B cell (primary cell): ENCODE data around the gene PHLDB1. TPM values are rescaled to one million over a fixed set of nuclear protein-coding genes. Genes with fewer than 3 reads are reported as not detected.

Experiments used
- ATAC-seq: fragments of 200-7000 bp; cut with Tn5 transposase; one replicate; pipeline ENCODE4 v1.10.0; 2021; ENCODE audit warnings: low read depth, mild to moderate bottlenecking, moderate number of reproducible peaks, moderate library complexity
- CTCF ChIA-PET: fragments of 350-600 bp; sonication (Branson Sonifier 250); formaldehyde crosslinking; loops from one replicate; lab custom pipeline; 2021; ENCODE audit warnings: antibody characterized with exemption, inconsistent platforms; lab: Charles Lee
- POLR2A ChIA-PET: fragments of 350-600 bp; sonication (Branson Sonifier 250); formaldehyde crosslinking; loops from one replicate; lab custom pipeline; 2021; ENCODE audit warnings: antibody characterized with exemption; lab: Charles Lee
- DNase-seq: peaks from one replicate; pipeline ENCODE4 v3.0.0; 2013
- H2AFZ ChIP-seq: 2 replicates; pipeline ENCODE4 v1.6.1; 2012; ENCODE audit warnings: mild to moderate bottlenecking, low read depth, low read length; ENCODE audit not compliant: insufficient read depth, poor library complexity, severe bottlenecking
- H3K27ac ChIP-seq, 2 donors: 1 replicate in 1 of 2; 2 replicates in 1 of 2; pipeline ENCODE4 v1.5.1; 2012 to 2013; ENCODE audit warnings: low read length in 2 of 2, mild to moderate bottlenecking in 2 of 2, moderate library complexity in 1 of 2
- H3K27me3 ChIP-seq, 4 experiments: fragments of 200-600 bp in 1 of 4; sonication (generic) in 1 of 4; replicated peaks in 1 of 4; 1 replicate in 2 of 4; 2 replicates in 2 of 4; pipeline versions ENCODE4 v1.6.1 to v1.7.0; 2013 to 2016; ENCODE audit warnings: low read length in 3 of 4, mild to moderate bottlenecking in 2 of 4, mixed read lengths in 1 of 4, moderate library complexity in 1 of 4; ENCODE audit not compliant: insufficient read depth in 4 of 4, control insufficient read depth in 3 of 4; ENCODE audit errors: control extremely low read depth in 1 of 4
- H3K36me3 ChIP-seq, 2 experiments: replicated peaks in 1 of 2; 1 replicate in 1 of 2; 2 replicates in 1 of 2; pipeline versions ENCODE4 v1.6.1 to v1.7.1; 2013; ENCODE audit warnings: low read length in 1 of 2; ENCODE audit not compliant: insufficient read depth in 2 of 2, control insufficient read depth in 1 of 2; ENCODE audit errors: control extremely low read depth in 1 of 2, extremely low read depth in 1 of 2
- H3K4me1 ChIP-seq, 2 donors: fragments of 200-600 bp in 1 of 2; sonication (generic) in 1 of 2; 1 replicate in 1 of 2; 2 replicates in 1 of 2; pipeline versions ENCODE4 v1.5.1 to v1.6.1; 2013 to 2017; ENCODE audit warnings: low read length in 2 of 2; ENCODE audit not compliant: control insufficient read depth in 2 of 2, insufficient read depth in 2 of 2
- H3K4me2 ChIP-seq: replicated peaks from 2 replicates; pipeline ENCODE3; 2012; ENCODE audit warnings: mild to moderate bottlenecking, low read depth, low read length; ENCODE audit not compliant: poor library complexity, severe bottlenecking
- H3K4me3 ChIP-seq, 5 experiments: fragments of 200-600 bp in 1 of 5; sonication (generic) in 1 of 5; 1 replicate in 3 of 5; 2 replicates in 2 of 5; pipeline versions ENCODE4 v1.5.1 to v1.7.0; 2011 to 2016; ENCODE audit warnings: low read length in 4 of 5, mild to moderate bottlenecking in 4 of 5, low read depth in 2 of 5, control low read depth in 1 of 5, moderate library complexity in 1 of 5; ENCODE audit not compliant: insufficient read depth in 1 of 5; ENCODE audit errors: control extremely low read depth in 1 of 5, extremely low read depth in 1 of 5
- H3K79me2 ChIP-seq: fragments of 200-600 bp; sonication (generic); one replicate; pipeline ENCODE4 v1.6.0; 2016; ENCODE audit warnings: low read length; ENCODE audit not compliant: control insufficient read depth, insufficient read depth
- H3K9ac ChIP-seq: fragments of 200-600 bp; sonication (generic); 2 replicates; pipeline ENCODE4 v1.6.1; 2017; ENCODE audit warnings: mild to moderate bottlenecking, low read length, moderate library complexity
- H3K9me3 ChIP-seq, 3 donors: one replicate each; pipeline versions ENCODE4 v1.6.1 to v1.7.1; 2013; ENCODE audit warnings: low read length in 2 of 3; ENCODE audit not compliant: control insufficient read depth in 2 of 3, insufficient read depth in 1 of 3; ENCODE audit errors: control extremely low read depth in 1 of 3
- H4K20me1 ChIP-seq: 2 replicates; pipeline ENCODE4 v1.6.0; 2012; ENCODE audit warnings: mild to moderate bottlenecking, low read length; ENCODE audit not compliant: insufficient read depth, control insufficient read depth, poor library complexity, severe bottlenecking
- H3K27ac Mint-ChIP-seq: one replicate; pipeline ENCODE4 v1.8.0; 2021; ENCODE audit warnings: mixed read lengths
- H3K27me3 Mint-ChIP-seq: one replicate; pipeline ENCODE4 v1.8.0; 2021; ENCODE audit warnings: mixed read lengths
- H3K4me1 Mint-ChIP-seq: one replicate; pipeline ENCODE4 v1.8.0; 2021; ENCODE audit warnings: mixed read lengths
- H3K4me3 Mint-ChIP-seq: one replicate; pipeline ENCODE4 v1.8.0; 2021; ENCODE audit warnings: mixed read lengths
- H3K9me3 Mint-ChIP-seq: one replicate; pipeline ENCODE4 v1.8.0; 2022; ENCODE audit warnings: mixed read lengths; ENCODE audit not compliant: insufficient read depth
- EZH2 ChIP-seq: IDR thresholded peaks from 2 replicates; pipeline ENCODE4 v1.6.1; 2012; ENCODE audit warnings: borderline replicate concordance, low read depth, mild to moderate bottlenecking, moderate library complexity, low read length; ENCODE audit not compliant: insufficient read depth, poor library complexity, severe bottlenecking
- WGBS: methylation state at CpG from one replicate; pipeline ENCODE4 v1.1.5; 2013; ENCODE audit warnings: missing lambda C conversion rate; ENCODE audit not compliant: insufficient coverage; 5-methylcytosine and 5-hydroxymethylcytosine counted together
- intact Hi-C: fragments of 100-400 bp; cut with micrococcal nuclease; formaldehyde crosslinking; loops from one replicate; pipeline ENCODE4 v1.10.0; 2022
- polyA plus RNA-seq: library from polyadenylated mRNA; depleted of rRNA; stranded (reverse); fragments of >200 nt; gene quantifications from 2 replicates; pipeline ENCODE4 v1.2.3, GENCODE V29; 2012
- total RNA-seq, 2 donors: library from RNA; stranded (reverse); fragments of 120-200 nt in 1 of 2; gene quantifications; 1 replicate in 1 of 2; 2 replicates in 1 of 2; pipeline versions ENCODE4 v1.2.3 to v1.2.4, GENCODE V29; 2013 to 2022
- TF ChIP-seq, protein P1 (sequence below): fragments of 200-600 bp; IDR thresholded peaks from one replicate; pipeline ENCODE4 v1.8.0; 2022; ENCODE audit warnings: antibody characterized with exemption, mild to moderate bottlenecking

PHLDB1 gene
- total and polyA plus RNA-seq, 2 donors (not counting 1 experiment from before 2014, with no cell fraction given), result 0.46 to 2.4 TPM

DNA sequence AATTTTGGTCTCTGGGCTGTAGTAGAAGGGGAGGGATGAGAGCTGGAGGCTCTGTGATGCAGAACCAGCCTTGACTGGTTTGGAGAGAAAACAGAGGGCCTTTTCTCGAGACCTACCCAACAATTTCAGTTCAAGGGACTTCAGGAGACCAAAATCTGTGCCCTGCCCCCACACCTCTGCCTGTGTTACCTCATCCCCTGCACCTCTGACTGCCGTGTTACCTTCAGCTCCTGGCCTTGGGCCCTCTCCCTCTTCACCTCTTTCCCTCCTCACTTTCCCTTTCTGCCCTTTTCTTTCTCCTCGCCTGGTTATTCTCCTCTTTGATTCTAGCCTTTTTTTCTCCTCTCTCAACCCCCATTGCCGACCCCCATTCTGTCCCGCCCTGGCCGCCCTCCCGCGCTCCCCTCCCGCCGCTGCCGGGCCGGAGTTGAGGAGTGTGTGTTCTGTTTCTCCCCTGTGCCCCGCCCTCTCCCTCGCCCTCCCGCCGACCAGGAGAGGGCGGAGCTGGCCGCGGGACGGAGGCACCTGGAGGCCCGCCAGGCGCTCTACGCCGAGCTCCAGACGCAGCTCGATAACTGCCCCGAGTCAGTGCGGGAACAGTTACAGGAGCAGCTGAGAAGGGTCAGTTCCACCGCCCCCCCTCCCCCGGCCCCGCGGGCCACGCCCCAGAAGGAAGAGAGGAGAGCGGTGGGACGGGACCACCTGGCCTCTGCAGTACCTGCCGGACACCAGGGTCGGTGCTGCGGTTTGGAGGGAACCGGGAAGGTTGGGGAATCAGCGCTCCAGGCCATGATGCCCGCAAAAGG is 27.2 kb downstream of the PHLDB1 start:
- Histone ChIP-seq H3K4me2 (peak overlapping the region; percentile 38), H4K20me1 (no peaks in the 10 kb centered on the region), H3K27ac (no peak overlapping the region), H3K79me2 (no peaks in the 10 kb centered on the region), H3K36me3 (no peaks in the 10 kb centered on the region), H3K9ac (no peak overlapping the region), H3K27me3 (peaks cover 0 to 5% (median 2%) of the 10 kb centered on the region in 4 experiments), H3K4me1 (no peaks in the 10 kb centered on the region), H2AFZ (no peak overlapping the region), H3K9me3 (no peaks in the 10 kb centered on the region), H3K4me3 (no peak overlapping the region)
- Mint-ChIP-seq H3K4me1 (no peaks in the 10 kb centered on the region), H3K9me3 (no peaks in the 10 kb centered on the region), H3K27ac (no peak overlapping the region), H3K4me3 (no peak overlapping the region), H3K27me3 (peaks cover 7% of the 10 kb centered on the region)
- POLR2A ChIA-PET, result no interaction called here
- CTCF ChIA-PET, result no interaction called here
- peak; percentile 31 for ATAC-seq
- WGBS, result 82% methylated on average over 28 of the region's 41 CpGs
- intact Hi-C loops, result no loop called here
- TF ChIP-seq, protein P1, sequence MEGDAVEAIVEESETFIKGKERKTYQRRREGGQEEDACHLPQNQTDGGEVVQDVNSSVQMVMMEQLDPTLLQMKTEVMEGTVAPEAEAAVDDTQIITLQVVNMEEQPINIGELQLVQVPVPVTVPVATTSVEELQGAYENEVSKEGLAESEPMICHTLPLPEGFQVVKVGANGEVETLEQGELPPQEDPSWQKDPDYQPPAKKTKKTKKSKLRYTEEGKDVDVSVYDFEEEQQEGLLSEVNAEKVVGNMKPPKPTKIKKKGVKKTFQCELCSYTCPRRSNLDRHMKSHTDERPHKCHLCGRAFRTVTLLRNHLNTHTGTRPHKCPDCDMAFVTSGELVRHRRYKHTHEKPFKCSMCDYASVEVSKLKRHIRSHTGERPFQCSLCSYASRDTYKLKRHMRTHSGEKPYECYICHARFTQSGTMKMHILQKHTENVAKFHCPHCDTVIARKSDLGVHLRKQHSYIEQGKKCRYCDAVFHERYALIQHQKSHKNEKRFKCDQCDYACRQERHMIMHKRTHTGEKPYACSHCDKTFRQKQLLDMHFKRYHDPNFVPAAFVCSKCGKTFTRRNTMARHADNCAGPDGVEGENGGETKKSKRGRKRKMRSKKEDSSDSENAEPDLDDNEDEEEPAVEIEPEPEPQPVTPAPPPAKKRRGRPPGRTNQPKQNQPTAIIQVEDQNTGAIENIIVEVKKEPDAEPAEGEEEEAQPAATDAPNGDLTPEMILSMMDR, result no peak
- no peak for TF ChIP-seq EZH2
- no peak for DNase-seq

DNA sequence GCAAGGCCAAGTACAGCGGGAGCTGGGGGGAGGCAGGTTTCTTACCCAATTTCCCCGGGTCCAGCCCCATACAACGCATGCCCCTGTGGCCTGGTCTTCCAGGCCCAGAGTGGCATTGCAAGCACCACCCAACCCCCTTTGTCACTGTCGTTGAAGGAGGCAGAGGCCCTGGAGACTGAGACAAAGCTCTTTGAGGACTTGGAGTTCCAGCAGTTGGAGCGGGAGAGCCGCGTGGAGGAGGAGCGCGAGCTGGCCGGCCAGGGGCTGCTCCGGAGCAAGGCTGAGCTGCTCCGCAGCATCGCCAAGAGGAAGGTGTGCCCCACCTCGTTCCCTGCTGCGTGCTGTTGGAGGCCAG is 27.8 kb downstream of the PHLDB1 start:
- Mint-ChIP-seq H3K27me3 (peaks cover 7% of the 10 kb centered on the region), H3K4me1 (no peaks in the 10 kb centered on the region), H3K4me3 (no peak overlapping the region), H3K9me3 (no peaks in the 10 kb centered on the region), H3K27ac (no peak overlapping the region)
- Histone ChIP-seq H3K9ac (no peak overlapping the region), H3K4me1 (no peaks in the 10 kb centered on the region), H2AFZ (no peak overlapping the region), H3K27ac (no peak overlapping the region), H3K9me3 (no peaks in the 10 kb centered on the region), H3K4me2 (no peak overlapping the region), H3K79me2 (no peaks in the 10 kb centered on the region), H3K36me3 (no peaks in the 10 kb centered on the region), H4K20me1 (no peaks in the 10 kb centered on the region), H3K27me3 (peaks cover 0 to 5% (median 2%) of the 10 kb centered on the region in 4 experiments), H3K4me3 (no peak overlapping the region)
- no peak for DNase-seq
- CTCF ChIA-PET, result interaction anchor here (0.8 to 1.4 kb wide), 2 partner anchors 322 to 464 kb away, joined by 3 read pairs; no protein-coding TSS in a partner anchor
- POLR2A ChIA-PET, result interaction anchor here (0.5 kb wide), 1 partner anchor 100 kb away, joined by 5 read pairs; no protein-coding TSS in a partner anchor
- WGBS, result 92% methylated on average over 15 of the region's 15 CpGs
- ATAC-seq, result no peak
- no peak for TF ChIP-seq EZH2
- TF ChIP-seq, protein P1, result no peak
- intact Hi-C loops, result no loop called here
